Panc1 (cell line): ENCODE measurements around the gene DCAF5.

ENCODE experiments used
- POLR2AphosphoS5 ChIP-seq: IDR thresholded peaks from 2 replicates; pipeline ENCODE4 v1.6.1; 2012; ENCODE audit warnings: mild to moderate bottlenecking, low read depth, low read length, moderate library complexity
- SIN3A ChIP-seq: IDR thresholded peaks from 2 replicates; pipeline ENCODE4 v1.6.1; 2012; ENCODE audit warnings: low read depth, mild to moderate bottlenecking, low read length, moderate library complexity, borderline replicate concordance; ENCODE audit not compliant: insufficient read depth
- TCF7L2 ChIP-seq: IDR thresholded peaks from 2 replicates; pipeline ENCODE4 v1.6.1; 2011; ENCODE audit warnings: mild to moderate bottlenecking, low read depth, low read length, inconsistent platforms
- TF ChIP-seq, protein P1 (sequence below): fragments of 450-650 bp; IDR thresholded peaks from 2 replicates; pipeline ENCODE4 v1.5.1; 2017; ENCODE audit warnings: mild to moderate bottlenecking

DNA sequence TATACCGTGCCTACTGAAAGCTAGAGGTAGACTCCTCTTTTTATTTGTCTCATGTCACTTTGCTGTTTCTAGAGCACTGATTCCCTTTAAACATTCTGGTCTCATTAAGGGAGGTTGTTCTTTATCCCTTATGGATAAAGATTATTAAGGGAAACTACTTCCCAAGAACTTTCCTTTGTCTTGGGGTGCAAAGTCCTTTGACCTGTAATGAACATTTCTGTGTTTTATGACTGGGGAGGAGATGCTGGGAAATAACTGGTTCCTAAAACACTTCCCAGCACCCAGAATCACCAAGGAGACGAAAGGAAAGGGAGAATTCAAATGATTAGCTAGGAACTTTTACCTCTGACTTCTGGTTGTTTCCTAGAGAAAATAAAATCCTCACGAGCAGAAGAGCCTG lies 110.6 kb downstream of the DCAF5 start:
- no peak for TF ChIP-seq POLR2AphosphoS5
- no peak for TF ChIP-seq SIN3A
- TF ChIP-seq TCF7L2, result no peak
- TF ChIP-seq, protein P1, sequence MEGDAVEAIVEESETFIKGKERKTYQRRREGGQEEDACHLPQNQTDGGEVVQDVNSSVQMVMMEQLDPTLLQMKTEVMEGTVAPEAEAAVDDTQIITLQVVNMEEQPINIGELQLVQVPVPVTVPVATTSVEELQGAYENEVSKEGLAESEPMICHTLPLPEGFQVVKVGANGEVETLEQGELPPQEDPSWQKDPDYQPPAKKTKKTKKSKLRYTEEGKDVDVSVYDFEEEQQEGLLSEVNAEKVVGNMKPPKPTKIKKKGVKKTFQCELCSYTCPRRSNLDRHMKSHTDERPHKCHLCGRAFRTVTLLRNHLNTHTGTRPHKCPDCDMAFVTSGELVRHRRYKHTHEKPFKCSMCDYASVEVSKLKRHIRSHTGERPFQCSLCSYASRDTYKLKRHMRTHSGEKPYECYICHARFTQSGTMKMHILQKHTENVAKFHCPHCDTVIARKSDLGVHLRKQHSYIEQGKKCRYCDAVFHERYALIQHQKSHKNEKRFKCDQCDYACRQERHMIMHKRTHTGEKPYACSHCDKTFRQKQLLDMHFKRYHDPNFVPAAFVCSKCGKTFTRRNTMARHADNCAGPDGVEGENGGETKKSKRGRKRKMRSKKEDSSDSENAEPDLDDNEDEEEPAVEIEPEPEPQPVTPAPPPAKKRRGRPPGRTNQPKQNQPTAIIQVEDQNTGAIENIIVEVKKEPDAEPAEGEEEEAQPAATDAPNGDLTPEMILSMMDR, result no peak
